K562 (cell line): ENCODE measurements around the gene RC3H2. TPM values are rescaled to one million over a fixed set of nuclear protein-coding genes. Genes with fewer than 3 reads are reported as not detected.

ENCODE experiments used
- ATAC-seq: fragments of 200-7000 bp; cut with Tn5 transposase; 3 replicates; pipeline ENCODE4 v1.9.1; 2020; ENCODE audit warnings: moderate library complexity
- BruUV-seq: library from RNA; stranded (reverse); fragments of 400-500 nt; replicated peaks from 2 replicates; lab custom pipeline; 2021; lab: Mats Ljungman, UMichigan
- CTCF ChIA-PET: fragments of 300-600 bp; formaldehyde crosslinking; extraction: SDS; loops from one replicate; lab custom pipeline; 2021; ENCODE audit warnings: low intra/inter-chr PET ratio; lab: Yijun Ruan, JAX
- POLR2A ChIA-PET: fragments of 300-600, 350-650 bp; sonication (Branson Sonifier 250); formaldehyde crosslinking; extraction: SDS; loops from one replicate; lab custom pipeline; 2021; ENCODE audit warnings: antibody characterized with exemption, inconsistent platforms; lab: Yijun Ruan, JAX
- DNase-seq, 4 experiments: peaks; one replicate each; pipeline versions ENCODE4 v3.0.0 to v3.0.0-alpha.2; 2011 to 2018; ENCODE audit warnings: low spot score in 3 of 4, mixed read lengths in 3 of 4; ENCODE audit errors: extremely low read depth in 1 of 4
- FAIRE-seq: peaks from 2 replicates; lab custom pipeline; 2011; peaks lifted over from hg19 to GRCh38; lab: Jason Lieb, UNC
- H2AFZ ChIP-seq: 2 replicates; pipeline ENCODE4 v1.6.0; 2011; ENCODE audit warnings: low read depth, low read length, control low read depth, inconsistent platforms
- H3K27ac ChIP-seq: fragments of 200-600 bp; 3 replicates; pipeline ENCODE4 v1.8.0; 2011; ENCODE audit warnings: low read depth, mild to moderate bottlenecking, control low read depth, inconsistent platforms, low read length, moderate library complexity, mixed read lengths; ENCODE audit errors: extremely low read depth
- H3K27me3 ChIP-seq, 2 experiments: fragments of 300-600 bp in 1 of 2; 2 replicates in 1 of 2; 3 replicates in 1 of 2; pipeline versions ENCODE4 v1.6.0 to v1.8.0; 2011; ENCODE audit warnings: inconsistent platforms in 2 of 2, low read length in 2 of 2, mild to moderate bottlenecking in 1 of 2, mixed read lengths in 1 of 2, moderate library complexity in 1 of 2; ENCODE audit not compliant: control insufficient read depth in 2 of 2, insufficient read depth in 2 of 2
- H3K36me3 ChIP-seq: fragments of 300-600 bp; 3 replicates; pipeline ENCODE4 v1.8.0; 2011; ENCODE audit warnings: mild to moderate bottlenecking, low read length, inconsistent platforms; ENCODE audit not compliant: control insufficient read depth, insufficient read depth
- H3K4me1 ChIP-seq, 2 experiments: fragments of 200-600 bp in 1 of 2; replicated peaks in 1 of 2; 2 replicates in 1 of 2; 3 replicates in 1 of 2; pipeline versions ENCODE4 v1.5.1 to v1.8.0; 2011; ENCODE audit warnings: inconsistent platforms in 2 of 2, low read length in 2 of 2, mild to moderate bottlenecking in 1 of 2, mixed read lengths in 1 of 2, moderate library complexity in 1 of 2; ENCODE audit not compliant: control insufficient read depth in 2 of 2, insufficient read depth in 2 of 2
- H3K4me2 ChIP-seq: 2 replicates; pipeline ENCODE4 v1.6.1; 2011; ENCODE audit warnings: low read length, control low read depth, inconsistent platforms, mixed read lengths; ENCODE audit not compliant: insufficient read depth
- H3K4me3 ChIP-seq: fragments of 200-600 bp; sonication (generic), shearing (Covaris generic); 2 replicates; pipeline ENCODE4 v1.5.1; 2016; ENCODE audit warnings: control low read depth, inconsistent platforms
- H3K79me2 ChIP-seq: fragments of 200-600 bp; 3 replicates; pipeline ENCODE4 v1.8.0; 2011; ENCODE audit warnings: low read length, inconsistent platforms; ENCODE audit not compliant: control insufficient read depth, insufficient read depth
- H3K9ac ChIP-seq, 2 experiments: 2 replicates each; pipeline versions ENCODE4 v1.6.0 to v1.6.1; 2011; ENCODE audit warnings: low read depth in 2 of 2, low read length in 2 of 2, control low read depth in 1 of 2, inconsistent platforms in 1 of 2, mild to moderate bottlenecking in 1 of 2, mixed read lengths in 1 of 2; ENCODE audit not compliant: insufficient read depth in 1 of 2
- H3K9me1 ChIP-seq: one replicate; pipeline ENCODE4 v1.6.0; 2011; ENCODE audit warnings: inconsistent platforms, mild to moderate bottlenecking, low read length, moderate library complexity; ENCODE audit not compliant: control insufficient read depth, insufficient read depth
- H3K9me3 ChIP-seq: replicated peaks from 2 replicates; pipeline ENCODE4 v1.5.1; 2011; ENCODE audit warnings: low read depth, low read length, inconsistent platforms; ENCODE audit not compliant: control insufficient read depth, insufficient read depth
- H4K20me1 ChIP-seq: replicated peaks from 2 replicates; pipeline ENCODE4 v1.6.1; 2011; ENCODE audit warnings: low read length, inconsistent platforms, mixed read lengths; ENCODE audit not compliant: control insufficient read depth, insufficient read depth
- BCLAF1 ChIP-seq, 2 experiments: fragments of 450-650 bp in 1 of 2; IDR thresholded peaks; 2 replicates each; pipeline ENCODE4 v1.6.1; 2011 to 2017; ENCODE audit warnings: low read depth in 2 of 2, antibody characterized with exemption in 1 of 2, borderline replicate concordance in 1 of 2, low read length in 1 of 2, mild to moderate bottlenecking in 1 of 2, mixed read lengths in 1 of 2; ENCODE audit not compliant: control insufficient read depth in 1 of 2
- HMG20B ChIP-seq: fragments of 250-450 bp; sonication (Bioruptor Pico); IDR thresholded peaks from 2 replicates; pipeline ENCODE4 v1.5.0; 2021; ENCODE audit warnings: mild to moderate bottlenecking
- SRSF9 ChIP-seq: fragments of 200-400 bp; formaldehyde crosslinking; IDR thresholded peaks from 2 replicates; pipeline ENCODE4 v1.6.1; 2017; ENCODE audit warnings: low read depth, low read length, borderline replicate concordance
- TAF7 ChIP-seq: fragments of 450-650 bp; IDR thresholded peaks from 2 replicates; pipeline ENCODE4 v1.6.1; 2016; ENCODE audit warnings: missing genetic modification characterization, missing compliant biosample characterization
- TAF9B ChIP-seq: fragments of 450-650 bp; IDR thresholded peaks from 2 replicates; pipeline ENCODE4 v1.6.1; 2018; ENCODE audit warnings: mild to moderate bottlenecking; ENCODE audit not compliant: partially characterized antibody
- THAP7 ChIP-seq: fragments of 250-450 bp; sonication (Bioruptor Pico); IDR thresholded peaks from 2 replicates; pipeline ENCODE4 v1.5.0; 2021
- YY1 ChIP-seq, 3 experiments: IDR thresholded peaks; 2 replicates each; pipeline ENCODE4 v1.6.1; 2011; ENCODE audit warnings: low read length in 2 of 3, mild to moderate bottlenecking in 2 of 3, moderate library complexity in 2 of 3, borderline replicate concordance in 1 of 3, control low read depth in 1 of 3, low read depth in 1 of 3; ENCODE audit not compliant: insufficient read depth in 3 of 3, insufficient replicate concordance in 2 of 3, control insufficient read depth in 1 of 3, insufficient read length in 1 of 3; ENCODE audit errors: extremely low read depth in 1 of 3
- ZNF184 ChIP-seq: sonication (generic); formaldehyde crosslinking; IDR thresholded peaks from 2 replicates; pipeline ENCODE4 v1.5.0; 2020; ENCODE audit warnings: missing genetic modification reagents
- WGBS: fragments of 100-300 bp; shearing (Covaris generic); methylation state at CpG from one replicate; pipeline ENCODE4 v1.1.6; 2016; ENCODE audit warnings: low coverage, mixed read lengths; ENCODE audit not compliant: insufficient coverage; ENCODE audit errors: missing lambda C conversion rate; 5-methylcytosine and 5-hydroxymethylcytosine counted together
- in situ Hi-C: fragments of 300-500 bp; cut with MboI; formaldehyde crosslinking; loops from 4 replicates; pipeline ENCODE4 v1.15.0; 2018; ENCODE audit warnings: inconsistent platforms, mixed read lengths
- intact Hi-C: fragments of 100-400 bp; cut with micrococcal nuclease; formaldehyde crosslinking; loops from 2 replicates; pipeline ENCODE4 v1.14.2; 2022
- polyA plus RNA-seq, 8 experiments: library from polyadenylated mRNA; depleted of rRNA in 4 of 8; stranded (reverse) in 5 of 8; unstranded in 3 of 8; fragments of >200 nt; fragmentation: Nextera tagmentation in 2 of 8; fragmentation: Illumina TruSeq in 1 of 8; extraction: Ambion mirVana in 2 of 8; extraction: Trizol in 1 of 8; gene quantifications; 2 replicates each; pipeline versions ENCODE4 v1.2.1 to v1.2.3, GENCODE V29; 2011 to 2014; ENCODE audit warnings: inconsistent platforms in 1 of 8, missing spikeins in 1 of 8
- total RNA-seq, 7 experiments: library from RNA; depleted of rRNA in 6 of 7; stranded (reverse); fragments of >200 nt in 6 of 7; fragmentation: Illumina TruSeq in 2 of 7; extraction: Trizol in 2 of 7; gene quantifications; 2 replicates each; pipeline versions ENCODE4 v1.2.1 to v1.2.3, GENCODE V29; 2011 to 2021; ENCODE audit warnings: low replicate concordance in 1 of 7
- TF ChIP-seq, protein P1 (sequence below): fragments of 450-650 bp; IDR thresholded peaks from 2 replicates; pipeline ENCODE4 v1.6.1; 2016; ENCODE audit warnings: low read depth, mild to moderate bottlenecking, moderate library complexity

RC3H2 gene
- total and polyA plus RNA-seq, 9 of the 15 experiments (the other 6 are each of a cell fraction or from before 2014, with no cell fraction given) = 5.6 to 35.4 (median 18.6) TPM

GRCh38 chr9:122819791-122820489 lies 85.2 kb downstream of the RC3H2 start:
- H2AFZ ChIP-seq = no peak overlapping the region
- H3K36me3 ChIP-seq = peaks cover 63% of the 10 kb centered on the region
- ChIA-PET CTCF (no interaction called here), POLR2A (interaction anchor here (0.7 kb wide), 1 partner anchor 706 kb away, joined by 7 read pairs; no protein-coding TSS in a partner anchor)
- no peak overlapping the region for H3K9ac ChIP-seq
- DNase-seq = no peak
- no peaks in the 10 kb centered on the region for H3K27me3 ChIP-seq
- H3K4me3 ChIP-seq = no peak overlapping the region
- 81% methylated on average over 9 of the region's 9 CpGs for WGBS
- no TSS peak for BruUV-seq
- 0 out of 2 replicates have a peak, but pooled peaks cover 5% of the 10 kb centered on the region for H4K20me1 ChIP-seq
- H3K4me2 ChIP-seq = no peak overlapping the region
- H3K9me1 ChIP-seq = no peaks in the 10 kb centered on the region
- no peak overlapping the region for H3K27ac ChIP-seq
- in situ Hi-C loops = loop anchor here (10.0 kb wide), 2 partner anchors 525 to 695 kb away; no protein-coding TSS in a partner anchor
- ATAC-seq = no peak
- H3K4me1 ChIP-seq = peaks cover 7 to 9% of the 10 kb centered on the region in 2 experiments; a peak in 4 of 5 replicates
- FAIRE-seq = peak; percentile 59
- peaks cover 10% of the 10 kb centered on the region; the same call in 1 of the 3 replicates for H3K79me2 ChIP-seq
- H3K9me3 ChIP-seq = no peaks in the 10 kb centered on the region
- intact Hi-C loops = no loop called here
- TF ChIP-seq TAF7 (tag) (no peak), HMG20B (CRISPR knock-in tag) (no peak), THAP7 (CRISPR knock-in tag) (no peak), SRSF9 (no peak), ZNF184 (CRISPR knock-in tag) (no peak), TAF9B (no peak), BCLAF1 (IDR thresholded peaks at IDR 0.05; ENCODE audit: borderline replicate concordance in 1 of 2, control insufficient read depth in 1 of 2, low read depth in 2 of 2, low read length in 1 of 2) (no peak), YY1 (IDR thresholded peaks at IDR 0.05; ENCODE audit: borderline replicate concordance in 1 of 3, control insufficient read depth in 1 of 3, extremely low read depth in 1 of 3, insufficient read depth in 3 of 3, insufficient read length in 1 of 3, insufficient replicate concordance in 2 of 3, low read depth in 1 of 3, low read length in 2 of 3) (no peak)
- TF ChIP-seq, protein P1, sequence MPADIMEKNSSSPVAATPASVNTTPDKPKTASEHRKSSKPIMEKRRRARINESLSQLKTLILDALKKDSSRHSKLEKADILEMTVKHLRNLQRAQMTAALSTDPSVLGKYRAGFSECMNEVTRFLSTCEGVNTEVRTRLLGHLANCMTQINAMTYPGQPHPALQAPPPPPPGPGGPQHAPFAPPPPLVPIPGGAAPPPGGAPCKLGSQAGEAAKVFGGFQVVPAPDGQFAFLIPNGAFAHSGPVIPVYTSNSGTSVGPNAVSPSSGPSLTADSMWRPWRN = no peak
